GM11168 (cell line): Measurements from ENCODE around the gene TTLL6.
"Not testable (repeated sequence)": the region's sequence is repeated elsewhere in the genome, so short reads cannot be mapped to it uniquely, and the experiment has no call there.

Source experiments
- in situ Hi-C: fragments of 300-500 bp; cut with MboI; formaldehyde crosslinking; loops from one replicate; pipeline ENCODE4 v1.12.0; 2022; ENCODE audit warnings: low sequenced_read_pairs; ENCODE audit not compliant: unreplicated experiment

TTLL6 gene

DNA sequence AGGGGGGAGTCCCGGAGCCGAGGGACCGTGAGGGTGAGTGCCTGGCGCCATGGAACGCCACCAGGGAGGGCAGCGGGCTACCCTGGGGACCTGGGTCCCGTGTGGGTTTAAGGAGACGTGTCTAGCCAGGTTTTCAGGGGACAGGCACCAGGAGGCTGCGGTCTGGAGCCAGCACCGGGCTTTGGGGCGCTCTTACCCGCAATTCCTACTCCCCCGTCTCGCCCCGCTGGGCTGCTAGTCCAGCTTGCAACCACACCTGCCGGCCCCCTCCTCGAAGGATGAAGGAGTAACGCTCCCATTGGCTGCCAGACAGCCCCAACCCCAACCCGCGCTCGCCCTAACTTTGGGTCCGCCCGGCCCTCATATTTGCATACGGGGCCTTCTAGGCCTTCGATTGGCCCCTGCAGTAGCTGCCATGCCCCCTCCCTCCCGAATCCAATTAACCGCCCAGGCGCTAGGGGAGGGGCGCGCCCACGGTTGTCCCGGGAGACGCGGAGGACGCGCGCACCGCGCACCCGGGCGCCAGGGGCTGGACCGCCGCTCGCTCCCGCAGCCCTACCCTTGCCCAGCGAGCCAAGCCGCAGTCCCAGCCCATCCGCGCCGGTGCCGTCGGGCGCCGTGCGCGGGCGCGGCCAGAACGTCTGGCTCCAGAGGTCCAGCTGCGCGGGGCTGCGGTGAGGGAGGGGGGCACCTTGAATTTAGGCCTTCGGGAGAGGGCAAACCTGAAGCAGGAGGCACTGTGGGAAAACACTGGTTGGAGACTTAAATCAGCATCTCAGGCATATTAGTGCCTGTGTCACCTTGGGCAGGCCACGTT lies at the start of gene TTLL6:
Gene TTLL6, minus strand, starts transcription at position 456 of the 817 bp plus-strand sequence. Its CDS starts 157 bp downstream, at position 299.
- in situ Hi-C loops = no loop called here

GRCh38 chr17:48860456-48860855 lies 43.4 kb upstream of the TTLL6 start:
- in situ Hi-C loops = no loop called here

DNA sequence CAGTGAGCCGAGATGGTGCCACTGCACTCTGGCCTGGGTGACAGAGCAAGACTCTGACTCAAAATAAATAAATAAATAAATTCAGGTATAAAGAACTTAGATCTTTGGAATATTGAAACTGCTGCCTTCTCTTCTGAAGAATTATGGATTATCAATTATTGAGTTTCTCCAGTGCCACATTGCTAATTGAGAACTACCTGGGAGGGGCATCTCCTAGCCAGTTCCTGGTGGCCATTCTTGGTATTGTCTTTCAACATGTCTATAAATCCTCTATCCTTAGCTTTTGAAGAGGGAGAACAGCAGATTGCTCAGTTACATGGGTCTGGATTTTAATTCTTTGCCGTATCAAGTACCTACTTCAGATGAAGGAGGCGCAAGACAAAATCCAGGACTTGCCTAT lies 43.0 kb upstream of the TTLL6 start:
- in situ Hi-C loops = no loop called here

- in situ Hi-C loops = no loop called here
Observed at GRCh38 chr17:48856122-48856821, 39.2 kb upstream of the TTLL6 start.

DNA sequence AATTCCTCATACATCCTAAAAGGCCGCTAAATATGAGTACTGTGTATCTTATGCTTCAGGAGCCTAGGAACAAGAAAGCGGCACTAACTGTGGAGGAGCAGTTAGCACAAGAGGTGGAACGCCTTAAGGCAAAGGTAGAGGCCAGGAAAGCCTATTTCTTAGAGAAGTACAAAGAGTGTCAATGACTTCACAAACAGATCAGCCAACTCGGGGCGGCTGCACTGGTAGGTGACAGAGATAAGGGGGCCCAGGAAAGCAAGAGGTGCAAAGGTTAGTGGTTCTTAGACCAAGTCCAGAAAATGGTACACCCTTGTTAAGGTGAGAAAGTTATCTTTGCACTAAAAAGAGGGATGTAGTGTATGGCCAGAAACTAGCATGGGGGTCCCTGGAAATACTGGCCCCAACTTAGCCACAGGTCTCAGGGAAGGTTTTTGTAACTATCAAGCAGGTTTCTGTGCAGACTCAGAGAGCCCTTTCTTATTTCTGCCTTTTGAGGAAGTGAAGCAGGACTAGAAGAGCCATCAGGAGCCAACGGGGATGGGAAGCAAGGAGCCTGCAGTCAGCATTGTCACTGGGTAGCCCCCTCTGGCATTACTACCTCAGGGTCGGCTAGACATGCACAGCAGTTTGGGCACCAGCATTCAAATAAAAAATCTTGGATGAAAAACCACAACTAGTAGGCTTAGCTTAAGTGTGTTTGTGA lies 37.9 kb upstream of the TTLL6 start:
- in situ Hi-C loops = no loop called here

DNA sequence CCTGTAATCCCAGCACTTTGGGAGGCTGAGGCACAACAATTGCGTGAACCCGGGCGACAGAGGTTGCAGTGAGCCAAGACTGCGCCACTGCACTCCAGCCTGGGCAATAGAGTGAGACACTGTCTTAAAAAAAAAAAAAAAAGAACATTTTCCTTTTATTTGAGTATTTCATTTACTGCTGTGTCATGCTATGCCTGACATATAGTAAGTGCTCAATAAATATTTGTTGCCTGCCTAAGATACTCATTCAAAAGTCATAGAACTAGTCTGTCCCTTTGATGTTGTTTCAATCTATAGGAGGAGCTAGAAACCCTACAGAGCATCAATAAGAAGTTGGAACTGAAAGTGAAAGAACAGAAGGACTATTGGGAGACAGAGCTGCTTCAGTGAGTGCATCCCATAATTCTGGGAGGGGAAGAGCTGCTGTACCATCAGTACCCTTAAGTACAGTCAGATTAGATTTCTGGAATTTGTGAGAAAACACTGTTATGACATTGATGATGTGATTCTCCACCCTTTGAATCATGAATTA lies 33.8 kb upstream of the TTLL6 start:
- in situ Hi-C loops = no loop called here

DNA sequence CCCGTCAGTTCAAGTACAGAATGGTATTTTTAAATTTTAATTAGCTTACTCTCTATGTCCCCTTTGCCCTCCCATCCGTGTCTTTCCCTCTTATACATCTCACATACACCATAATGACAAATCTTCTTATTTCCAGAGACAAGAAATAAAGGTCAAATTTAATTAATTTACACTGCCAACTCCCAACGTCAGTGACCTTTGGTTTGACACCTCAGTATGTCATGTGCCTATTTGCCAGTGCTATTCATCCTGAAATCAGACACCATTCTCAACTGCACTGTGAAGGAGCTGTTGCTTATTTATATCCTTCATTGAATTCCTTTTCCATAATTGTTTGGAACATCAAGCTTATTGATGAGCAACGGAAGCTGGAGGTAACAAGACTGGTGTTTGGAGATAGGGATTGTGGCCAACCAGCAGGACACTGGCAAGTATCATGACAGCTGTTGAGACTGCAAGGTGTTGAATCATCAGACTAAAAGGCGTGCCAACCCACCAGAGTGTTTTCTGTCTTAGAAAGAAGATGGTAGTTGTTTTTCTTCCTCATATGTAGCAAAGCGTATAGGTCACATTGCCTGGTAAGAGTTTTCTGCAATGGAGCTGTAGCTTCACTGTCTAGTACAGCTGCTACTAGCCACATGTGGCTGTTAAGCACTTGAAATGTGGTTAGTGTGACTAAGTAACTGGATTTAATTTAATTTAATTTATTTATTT lies 26.3 kb upstream of the TTLL6 start:
- in situ Hi-C loops = no loop called here

DNA sequence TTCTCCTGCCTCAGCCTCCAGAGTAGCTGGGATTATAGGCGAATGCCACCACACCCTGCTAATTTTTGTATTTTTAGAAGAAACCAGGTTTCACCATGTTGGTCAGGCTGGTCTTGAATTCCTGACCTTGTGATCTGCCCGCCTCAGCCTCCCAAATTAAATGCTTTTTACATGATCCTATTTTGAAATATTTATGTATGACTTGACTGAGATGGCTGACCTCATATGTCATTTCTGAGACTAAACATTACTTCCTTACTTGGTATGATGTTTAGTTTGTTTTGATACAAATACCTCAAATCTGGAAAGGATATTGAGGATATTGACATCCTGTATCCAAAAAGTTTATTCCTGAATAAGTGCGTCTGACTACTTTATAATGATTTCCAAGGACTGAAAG lies 25.7 kb upstream of the TTLL6 start:
- in situ Hi-C loops = no loop called here

DNA sequence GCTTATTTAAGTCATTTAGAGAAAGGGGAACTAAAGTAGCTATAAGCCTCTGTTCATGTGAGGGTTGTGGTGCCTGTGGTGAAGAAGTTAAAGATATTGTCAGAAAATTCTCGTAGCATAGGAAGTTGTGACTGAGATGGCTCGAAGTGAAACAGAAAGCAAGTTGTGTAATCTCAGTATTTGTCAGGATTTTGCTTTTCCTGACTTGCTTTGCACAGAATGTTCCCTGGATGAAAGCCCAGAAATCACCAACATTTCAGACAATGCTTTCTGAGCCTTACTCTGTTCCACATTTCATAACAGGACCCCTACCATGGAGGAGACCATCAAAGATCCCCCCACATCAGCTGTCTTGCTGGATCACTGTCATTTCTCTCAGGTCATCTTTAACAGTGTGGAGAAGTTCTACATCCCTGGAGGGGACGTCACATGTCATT lies 24.4 kb upstream of the TTLL6 start:
- in situ Hi-C loops = no loop called here

DNA sequence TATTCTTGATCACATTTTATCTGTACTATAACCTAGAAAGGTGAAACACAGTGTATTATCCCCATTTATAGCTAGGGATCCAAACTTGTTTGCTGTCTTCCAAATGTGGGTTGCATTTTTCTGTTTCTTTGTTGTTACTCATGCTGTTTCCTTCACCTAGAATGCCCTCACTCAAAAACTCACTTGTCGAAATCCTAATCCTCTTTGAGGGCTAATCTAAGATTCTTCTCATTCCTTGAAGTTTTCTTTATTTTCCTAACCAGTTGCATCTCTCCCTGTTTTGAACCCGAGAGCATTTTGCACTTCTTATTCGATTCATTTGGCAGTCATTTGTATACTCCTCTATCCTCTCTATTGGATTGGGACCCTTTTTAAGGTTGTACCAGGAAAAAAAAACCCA lies 23.4 kb upstream of the TTLL6 start:
- in situ Hi-C loops = no loop called here

DNA sequence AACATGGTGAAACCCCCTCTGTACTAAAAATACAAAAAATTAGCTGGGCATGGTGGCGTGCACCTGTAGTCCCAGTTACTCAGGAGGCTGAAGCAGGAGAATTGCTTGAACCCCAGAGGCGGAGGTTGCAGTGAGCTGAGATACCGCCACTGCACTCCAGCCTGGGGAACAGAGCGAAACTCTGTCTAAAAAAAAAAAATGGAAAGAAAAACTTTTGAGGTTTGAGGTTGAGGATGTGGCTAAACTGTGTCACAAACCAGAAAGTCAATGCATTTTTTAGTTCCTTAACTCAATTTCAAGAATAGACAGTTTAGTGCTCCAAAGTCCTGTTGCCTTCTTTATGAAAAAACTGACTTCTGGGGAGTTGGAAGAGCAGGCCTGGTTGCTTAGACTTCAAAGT lies 20.4 kb upstream of the TTLL6 start:
- in situ Hi-C loops = not testable (repeated sequence)

GRCh38 chr17:48835971-48836370 lies 18.9 kb upstream of the TTLL6 start:
- in situ Hi-C loops = no loop called here

DNA sequence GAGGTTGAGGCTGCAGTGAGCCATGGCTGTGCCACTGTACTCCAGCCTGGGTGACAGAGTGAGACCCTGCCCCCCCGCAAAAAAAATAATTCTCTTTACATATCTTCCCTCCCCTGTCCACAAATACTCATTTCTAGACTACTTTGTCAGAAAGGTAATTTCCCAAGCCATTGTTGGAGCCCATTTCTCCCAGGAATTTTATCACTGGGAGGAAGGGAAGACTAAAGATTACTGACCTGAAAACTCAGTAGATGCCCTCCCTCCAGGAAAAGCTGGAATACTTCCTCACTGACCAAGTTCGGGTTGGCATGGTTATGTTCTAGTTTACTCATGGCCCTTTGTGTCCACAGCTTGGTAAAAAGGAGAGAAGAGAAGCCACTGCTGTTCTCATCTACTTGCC lies 17.9 kb upstream of the TTLL6 start:
- in situ Hi-C loops = no loop called here

DNA sequence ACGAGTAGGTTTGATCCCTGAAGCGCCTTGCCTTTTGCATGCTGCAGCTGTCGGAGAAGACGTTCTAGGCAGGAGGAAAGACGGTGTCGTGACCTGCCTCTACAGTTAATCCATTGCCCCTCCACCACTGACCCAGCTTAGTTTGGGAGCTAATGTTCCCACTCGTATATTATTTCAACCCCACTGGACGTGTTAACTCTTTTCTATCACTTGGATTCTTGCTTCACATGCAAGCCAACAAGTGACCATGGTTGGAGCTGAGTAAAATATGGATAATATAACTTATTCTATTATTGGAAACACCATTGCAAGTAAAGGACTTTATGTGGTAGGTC lies 14.5 kb upstream of the TTLL6 start:
- in situ Hi-C loops = no loop called here

GRCh38 chr17:48830840-48831548 lies 14.0 kb upstream of the TTLL6 start, which contains the start of gene CALCOCO2:
TSS of gene CALCOCO2 (plus strand) at chr17:48831035. CDS start at chr17:48841708, 10,673 bp downstream.
- in situ Hi-C loops = no loop called here

DNA sequence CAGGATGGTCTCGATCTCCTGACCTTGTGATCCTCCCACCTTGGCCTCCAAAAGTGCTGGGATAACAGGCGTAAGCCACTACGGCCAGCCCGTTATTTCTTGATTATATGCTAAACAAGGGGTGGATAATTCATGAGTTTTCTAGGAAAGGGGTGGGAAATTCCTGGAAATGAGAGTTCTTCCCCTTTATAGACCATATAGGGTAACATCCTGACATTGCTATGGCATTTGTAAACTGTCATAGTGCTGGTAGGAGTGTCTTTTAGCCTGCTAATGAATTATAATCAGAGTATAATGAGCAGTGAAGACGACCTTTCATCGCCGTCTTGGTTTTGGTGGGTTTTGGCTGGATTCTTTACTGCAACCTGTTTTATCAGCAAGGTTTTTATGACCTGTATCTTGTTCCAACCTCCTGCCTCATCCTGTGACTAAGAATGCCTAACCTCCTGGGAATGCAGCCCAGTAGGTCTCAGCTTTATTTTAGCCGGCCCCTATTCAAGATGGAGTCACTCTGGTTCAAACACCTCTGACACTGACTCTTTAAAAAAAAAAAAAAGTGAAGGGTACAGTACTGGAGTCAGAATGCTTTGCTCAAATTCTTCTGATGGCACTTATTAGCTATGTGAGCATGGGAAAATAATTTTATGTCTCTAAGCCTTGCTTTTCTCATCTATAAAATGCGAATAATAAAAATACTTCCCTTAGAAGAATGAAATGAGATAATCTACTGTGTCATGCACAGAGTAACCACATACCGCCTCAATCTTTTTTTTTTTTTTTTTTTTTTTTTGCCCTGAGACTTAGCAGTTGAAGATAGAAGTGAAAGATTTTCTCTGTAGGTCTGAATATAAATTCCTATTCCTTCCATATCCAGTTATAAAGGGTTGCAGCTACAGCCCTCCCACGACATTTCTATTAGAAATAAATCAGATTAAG lies 8.7 kb upstream of the TTLL6 start:
- in situ Hi-C loops = no loop called here

DNA sequence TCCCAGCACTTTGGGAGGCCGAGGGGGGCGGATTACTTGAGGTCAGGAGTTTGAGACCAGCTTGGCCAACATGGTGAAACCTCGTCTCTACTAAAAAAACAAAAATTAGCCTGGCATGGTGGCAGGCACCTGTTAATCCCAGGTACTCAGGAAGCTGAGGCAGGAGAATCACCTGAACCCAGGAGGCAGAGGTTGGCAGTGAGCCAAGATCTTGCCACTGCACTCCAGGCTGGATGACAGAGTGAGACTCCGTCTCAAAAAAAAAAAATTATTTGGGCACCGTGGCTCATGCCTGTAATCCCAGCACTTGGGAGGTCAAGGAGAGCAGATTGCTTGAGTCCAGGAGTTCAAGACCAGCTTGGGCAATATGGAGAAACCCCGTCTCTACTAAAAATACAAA lies 3.9 kb upstream of the TTLL6 start:
- in situ Hi-C loops = not testable (repeated sequence)

GRCh38 chr17:48819466-48819865 lies 2.4 kb upstream of the TTLL6 start:
- in situ Hi-C loops = no loop called here
